HG03135 (cell line): Measurements from ENCODE around the gene MGP.

ENCODE experiments used
- ATAC-seq: cut with Tn5 transposase; IDR thresholded peaks from one replicate; pipeline ENCODE4 v1.9.1; 2021; ENCODE audit warnings: mild to moderate bottlenecking, moderate library complexity; ENCODE audit not compliant: unreplicated experiment

MGP gene

DNA sequence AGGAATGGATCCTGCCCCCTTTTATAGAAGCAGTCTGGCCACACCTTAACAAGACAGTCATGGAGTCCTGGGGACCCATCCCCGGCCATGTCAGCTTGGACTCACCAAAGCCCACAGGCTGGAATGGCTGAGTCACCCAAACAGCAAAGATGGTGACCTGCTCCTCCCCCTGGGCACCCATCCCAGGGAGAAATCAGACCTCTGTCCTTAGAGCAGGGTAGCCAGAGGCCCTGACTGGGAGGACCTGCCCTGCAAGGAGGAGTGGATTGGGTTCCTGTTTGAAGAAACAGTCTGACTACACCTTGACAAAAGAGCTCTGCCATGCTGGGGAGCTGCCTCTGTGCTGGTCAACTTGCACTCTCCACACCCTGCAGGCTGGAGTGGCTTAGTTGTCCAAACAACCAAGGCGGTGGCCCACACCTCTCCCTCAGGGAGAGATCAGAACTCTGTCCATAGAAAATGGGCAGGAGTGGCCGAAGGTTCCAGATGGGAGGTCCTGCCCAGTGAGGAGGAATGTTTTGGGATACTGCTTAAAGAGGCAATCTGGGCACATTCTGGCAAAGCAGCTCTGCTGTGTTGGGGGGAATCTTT lies 16.6 kb downstream of the MGP start:
- no peak for ATAC-seq

DNA sequence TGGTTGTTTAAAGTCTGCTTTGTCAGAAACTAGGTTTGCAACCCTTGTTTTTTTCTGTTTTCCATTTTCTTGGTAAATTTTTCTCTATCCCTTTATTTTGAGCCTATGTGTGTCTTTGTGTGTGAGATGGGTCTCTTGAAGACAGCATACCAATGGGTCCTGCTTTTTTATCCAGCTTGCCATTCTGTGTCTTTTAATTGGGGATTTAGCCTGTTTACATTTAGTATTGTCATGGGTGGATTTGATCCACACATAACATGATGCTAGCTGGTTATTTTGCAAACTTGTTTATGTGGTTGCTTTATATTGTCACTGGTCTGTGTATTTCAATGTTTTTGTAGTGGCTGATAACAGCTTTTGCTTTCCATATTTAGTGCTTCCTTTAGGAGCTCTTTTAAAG lies 25.2 kb downstream of the MGP start:
- ATAC-seq = no peak

DNA sequence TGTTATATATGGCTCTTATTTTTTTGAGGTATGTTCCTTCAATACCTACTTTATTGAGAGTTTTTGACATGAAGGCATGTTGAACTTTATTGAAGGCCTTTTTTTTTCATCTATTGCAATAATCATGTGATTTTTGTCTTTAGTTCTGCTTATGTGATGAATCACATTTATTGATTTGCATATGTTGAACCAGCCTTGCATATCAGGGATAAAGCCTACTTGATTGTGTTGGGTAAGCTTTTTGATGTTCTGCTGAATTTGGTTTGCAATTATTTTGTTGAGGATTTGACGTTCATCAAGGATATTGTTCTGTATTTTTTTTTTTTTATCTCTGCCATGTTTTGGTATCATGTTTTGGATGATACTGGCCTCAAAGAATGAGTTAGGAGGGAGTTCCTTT lies 27.1 kb downstream of the MGP start:
- ATAC-seq = no peak

DNA sequence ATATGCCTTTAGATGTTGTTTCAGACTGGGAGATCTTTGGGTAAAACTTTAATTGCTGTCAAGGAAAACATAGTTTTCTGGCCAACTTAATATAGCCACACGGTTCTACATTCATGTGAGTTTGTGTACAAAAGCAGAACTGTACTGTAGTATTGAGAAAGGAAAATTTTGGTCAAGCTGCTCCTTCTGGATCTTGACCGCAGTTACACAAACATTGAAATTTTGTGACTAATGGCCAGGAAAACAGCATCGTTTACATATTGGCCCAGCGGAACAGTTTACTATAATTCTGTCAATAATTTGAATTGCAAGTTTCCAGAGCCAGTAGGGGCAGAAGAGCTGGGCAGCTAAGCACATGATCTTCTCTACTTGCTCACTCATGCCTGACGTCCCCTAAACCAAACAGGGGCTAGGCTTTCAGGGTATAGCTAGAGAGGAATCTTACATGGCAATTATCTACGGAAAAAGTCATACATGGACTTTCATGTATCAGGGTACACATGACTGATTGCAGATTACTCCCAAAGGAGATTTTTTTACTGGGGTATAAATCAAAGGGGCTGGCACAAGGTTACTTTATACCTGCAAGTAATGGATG lies 31.0 kb downstream of the MGP start:
- ATAC-seq = no peak

DNA sequence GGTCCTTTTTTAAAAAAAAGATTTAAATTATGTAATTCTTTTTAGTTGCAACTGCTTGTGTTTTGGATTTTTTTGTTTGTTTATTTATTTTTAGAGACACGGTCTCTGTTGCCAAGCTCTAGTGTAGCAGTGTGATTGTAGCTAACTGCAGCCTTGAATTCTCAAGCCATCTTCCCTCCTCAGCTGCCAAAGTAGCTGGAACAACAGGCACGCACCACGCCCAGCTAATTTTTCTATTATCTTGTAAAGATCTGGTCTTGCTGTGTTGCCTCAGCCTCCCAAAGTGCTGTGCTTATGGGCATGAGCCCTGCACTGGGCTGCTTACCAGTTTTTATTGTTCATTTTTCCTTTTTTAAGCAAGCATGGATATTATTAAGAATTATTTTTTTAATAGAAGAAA lies 31.7 kb downstream of the MGP start:
- ATAC-seq = no peak

DNA sequence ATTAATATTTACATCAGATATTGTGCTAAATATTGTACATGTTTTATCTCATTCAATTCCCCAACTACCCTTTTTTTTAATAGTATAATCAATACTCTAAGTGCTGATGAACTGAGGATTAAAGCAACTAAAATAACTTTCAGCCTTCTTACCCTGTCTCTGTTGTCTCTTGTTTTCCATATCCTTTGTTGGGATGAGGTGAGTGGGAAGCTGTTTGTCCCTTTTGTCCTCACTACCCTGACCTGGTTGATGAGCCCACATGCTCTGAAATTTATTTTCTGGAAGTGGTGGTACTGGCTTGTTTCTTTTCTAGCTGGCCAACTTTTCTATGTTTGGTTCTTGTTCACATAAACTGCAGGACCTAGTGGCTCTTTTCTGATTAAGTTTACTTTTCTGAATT lies 32.8 kb downstream of the MGP start:
- no peak for ATAC-seq

DNA sequence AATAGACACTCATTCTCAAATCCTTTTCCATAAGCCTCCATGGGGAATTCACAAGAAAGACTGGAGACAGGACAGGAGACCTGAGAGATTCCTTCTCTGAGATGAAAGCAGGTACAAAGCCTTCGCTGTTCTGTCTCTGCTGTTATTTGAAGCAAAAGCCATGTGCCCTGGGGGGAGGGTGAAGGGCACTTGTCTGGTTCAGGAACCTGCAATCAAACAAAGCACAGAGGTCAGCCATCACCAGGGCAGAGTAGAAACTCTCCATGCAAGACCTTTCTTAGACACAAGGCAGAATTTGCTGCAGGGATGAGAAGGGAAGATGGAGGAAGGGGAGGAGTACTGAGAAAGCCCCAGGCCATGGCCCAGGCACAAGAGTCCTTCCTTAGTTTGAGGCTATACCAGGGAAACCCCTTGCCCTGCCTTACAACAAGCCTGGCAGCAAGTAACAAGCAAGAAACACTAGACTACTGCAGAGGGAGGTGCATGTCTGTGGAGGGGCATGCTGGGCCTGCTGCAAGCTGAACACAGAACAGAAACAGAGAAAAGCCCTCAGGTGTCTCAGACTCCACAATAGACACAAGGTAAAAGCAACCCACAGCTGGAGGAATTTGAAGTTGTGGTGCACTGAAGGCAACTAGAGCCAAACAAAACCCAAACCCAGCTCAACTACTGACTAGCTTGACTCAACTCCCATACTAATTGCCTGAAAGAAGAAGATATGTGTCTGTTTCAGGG lies 34.6 kb downstream of the MGP start:
- peak; percentile 54 for ATAC-seq

DNA sequence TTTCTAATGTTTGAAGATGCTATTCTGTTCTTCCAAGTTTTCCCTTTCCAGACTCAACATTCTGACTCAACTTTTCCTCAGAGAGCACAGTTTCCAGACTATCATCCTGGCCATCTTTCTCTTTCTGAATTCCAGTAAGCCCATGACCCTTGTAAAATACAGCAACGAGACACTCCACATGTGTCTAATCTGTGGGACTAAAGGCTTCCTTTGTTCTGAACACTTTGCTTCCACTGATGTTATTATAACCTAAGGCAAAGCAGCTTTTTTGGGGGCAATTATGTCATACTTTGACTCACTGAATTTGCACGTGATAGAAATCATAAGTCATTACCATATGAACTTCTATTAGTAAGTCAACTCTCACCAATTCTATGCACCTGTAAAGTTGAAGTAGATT lies 36.0 kb downstream of the MGP start:
- ATAC-seq = no peak

DNA sequence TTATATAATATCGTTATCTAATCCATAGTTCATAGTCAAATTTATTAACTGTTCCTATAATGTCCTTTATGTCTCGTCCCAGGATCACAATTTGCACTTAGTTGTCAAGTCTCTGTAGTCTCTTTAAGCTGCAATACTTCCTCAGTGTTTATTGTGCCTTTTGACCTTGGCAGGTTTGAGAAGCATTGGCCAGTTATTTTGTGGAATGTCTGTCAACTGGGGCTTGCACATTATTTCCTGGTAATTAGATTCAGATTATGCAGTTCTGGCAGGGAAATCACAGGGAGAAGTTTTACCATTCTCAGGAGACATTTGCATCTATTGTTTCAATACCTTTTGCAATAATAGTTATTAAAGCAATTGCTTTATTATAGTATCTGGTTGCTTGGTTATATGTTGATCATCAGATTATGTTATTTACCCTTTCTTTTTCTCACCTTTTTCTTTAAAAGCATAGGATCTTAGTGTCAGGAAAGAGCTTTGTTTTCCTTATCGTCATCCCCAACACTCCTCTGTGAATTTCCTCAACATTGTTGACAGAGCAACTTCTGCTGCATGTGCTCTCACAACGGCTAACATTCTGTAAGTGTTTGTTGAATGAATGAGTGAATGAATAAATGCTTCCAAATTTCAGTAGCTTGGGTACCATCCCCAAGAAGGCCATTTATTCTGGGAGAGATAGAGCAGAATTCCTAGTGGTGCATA lies 38.6 kb downstream of the MGP start:
- ATAC-seq = no peak

DNA sequence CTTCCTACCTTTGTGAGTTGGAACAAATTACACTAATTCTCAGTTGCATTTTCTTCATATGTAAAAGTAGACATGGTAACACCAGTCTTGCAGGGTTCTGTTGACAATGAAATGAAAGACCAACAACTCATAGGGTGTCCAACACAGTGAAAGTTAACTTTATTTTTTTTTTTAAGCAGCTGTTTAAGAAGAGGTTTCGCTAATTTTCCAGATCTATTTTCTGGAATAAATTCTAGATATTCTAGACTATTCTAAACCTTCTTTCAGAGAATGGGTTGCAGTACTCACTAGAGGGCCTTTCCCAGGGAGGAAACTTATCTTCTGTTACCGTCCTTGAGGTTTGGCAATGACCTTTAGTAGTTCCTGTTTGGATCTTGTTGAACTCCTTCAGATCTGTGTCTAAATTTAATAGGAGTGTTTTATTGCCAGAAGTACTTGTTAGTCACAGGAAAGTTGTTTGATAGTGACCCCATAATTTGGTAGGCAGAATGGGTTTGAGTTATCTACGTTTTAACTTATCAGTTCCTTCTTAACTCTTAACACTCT lies 39.5 kb downstream of the MGP start:
- no peak for ATAC-seq

DNA sequence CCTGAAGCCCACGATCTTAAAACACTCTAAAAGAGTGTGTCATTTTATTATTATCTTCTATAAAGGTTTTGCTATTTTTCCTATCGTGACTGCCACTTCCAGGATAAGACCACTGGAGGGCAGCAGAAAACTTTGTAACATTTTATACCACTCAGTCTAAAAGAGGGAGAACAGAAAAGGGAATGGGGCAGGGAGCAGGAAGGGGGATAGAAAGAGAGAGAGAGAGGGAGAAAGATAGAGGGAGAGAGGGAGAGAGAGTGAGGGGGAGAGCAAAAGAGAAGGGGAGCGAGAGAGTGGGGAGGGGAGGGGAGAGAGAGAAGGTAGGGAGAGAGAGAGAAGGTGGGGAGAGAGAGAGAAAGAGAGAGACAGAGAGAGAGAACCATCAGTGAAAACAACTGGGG lies 40.3 kb downstream of the MGP start:
- ATAC-seq = no peak

DNA sequence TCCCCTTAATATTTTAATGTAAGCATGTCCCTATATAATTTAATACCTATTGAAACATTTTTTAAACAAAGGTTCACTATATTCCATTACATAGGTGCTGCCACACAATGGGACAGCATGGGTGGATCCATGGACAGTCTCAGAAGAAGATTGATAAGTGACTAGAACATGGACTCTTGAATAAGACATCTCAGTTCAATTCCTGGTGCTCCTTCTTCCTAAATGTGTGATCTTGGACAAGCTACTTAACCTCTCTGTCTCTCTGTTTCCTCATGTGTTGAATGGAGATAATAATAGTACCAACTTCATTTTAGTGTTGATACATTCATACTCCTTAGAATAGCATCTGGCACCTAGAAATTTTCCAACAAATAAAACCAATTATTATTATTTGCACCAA lies 41.3 kb downstream of the MGP start:
- no peak for ATAC-seq

DNA sequence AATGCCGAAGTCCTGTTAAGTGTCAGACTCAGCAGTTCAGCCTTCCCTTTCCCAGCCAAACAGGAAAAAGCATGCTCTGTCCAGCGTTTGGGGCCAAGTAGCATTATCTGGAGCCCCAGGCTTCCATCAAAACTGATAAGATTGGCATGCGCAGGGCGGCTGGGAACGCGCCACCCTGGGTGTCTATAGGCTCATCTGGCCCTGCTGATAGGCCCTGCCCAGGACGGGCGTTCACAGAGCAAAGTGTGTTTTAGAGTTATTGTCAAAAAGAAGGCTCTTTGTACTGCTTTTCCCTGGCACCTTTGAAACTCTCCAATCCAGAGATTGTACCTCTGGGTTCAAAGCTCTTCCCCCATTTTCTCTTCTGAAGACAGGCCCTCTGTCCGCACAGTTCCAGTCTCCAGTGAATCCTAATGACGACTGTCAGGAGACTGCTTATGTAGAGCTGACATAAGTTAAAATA lies 42.2 kb downstream of the MGP start, which contains the start of gene ART4:
Gene ART4 (minus strand): TSS at position 102 of the 463 bp plus-strand sequence. CDS start 413 bp downstream, outside the sequence.
- no peak for ATAC-seq

DNA sequence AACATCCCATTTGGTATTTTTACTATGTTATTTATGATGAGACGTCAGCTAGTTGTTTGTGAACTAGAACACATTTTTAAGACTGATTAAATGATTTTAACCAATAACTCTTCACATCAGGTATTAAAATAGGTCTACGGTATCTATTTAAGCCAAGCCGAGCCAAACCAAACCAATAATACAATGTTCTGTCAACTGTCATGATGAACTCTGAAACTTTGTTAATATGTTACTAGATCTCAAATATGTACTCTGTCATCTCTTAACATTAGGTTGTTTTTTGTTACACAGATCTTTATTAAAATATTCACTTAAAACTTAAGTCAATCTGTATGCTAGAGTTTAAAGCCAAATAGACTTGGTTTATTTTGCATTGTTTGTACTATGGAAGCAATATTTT lies 43.3 kb downstream of the MGP start:
- ATAC-seq = no peak

DNA sequence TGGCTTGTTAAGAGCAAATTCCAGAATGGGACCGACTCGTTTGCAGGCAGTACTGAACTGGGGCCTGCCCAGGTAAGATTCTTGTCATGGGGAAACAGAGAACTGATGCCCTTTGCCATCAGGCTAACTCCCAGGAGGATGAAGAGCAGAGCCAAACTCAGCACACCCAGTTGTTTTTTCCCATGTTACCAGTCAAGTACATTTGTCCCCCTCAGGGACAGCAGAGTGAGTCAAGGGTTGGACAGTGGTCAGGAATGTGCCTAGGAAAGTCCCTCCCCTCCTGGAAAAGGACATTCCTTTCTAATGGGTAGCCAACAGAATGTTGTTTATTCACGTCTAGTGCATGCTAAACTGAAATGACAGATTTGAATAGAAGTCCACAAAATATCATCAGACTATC lies 43.9 kb downstream of the MGP start:
- ATAC-seq = no peak

DNA sequence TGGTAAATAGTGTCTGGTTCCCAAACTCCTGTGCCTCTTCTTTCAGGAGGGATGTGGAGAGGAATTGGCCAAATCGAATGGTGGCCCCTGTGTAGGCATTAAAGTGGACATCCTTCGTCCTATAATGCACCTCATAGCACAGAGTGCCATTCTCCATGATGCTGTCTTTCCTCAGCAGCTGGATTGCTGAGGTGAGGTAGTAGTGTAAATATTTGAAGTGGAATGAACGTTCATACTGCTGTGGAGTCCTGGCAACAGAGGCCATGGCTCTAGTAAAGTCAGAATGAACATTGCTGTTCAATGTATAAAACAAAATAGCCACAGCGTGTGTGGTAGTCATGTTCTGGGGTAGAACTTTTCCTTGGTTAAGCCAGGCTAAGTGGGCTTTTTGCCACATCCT lies 45.0 kb downstream of the MGP start:
- no peak for ATAC-seq

DNA sequence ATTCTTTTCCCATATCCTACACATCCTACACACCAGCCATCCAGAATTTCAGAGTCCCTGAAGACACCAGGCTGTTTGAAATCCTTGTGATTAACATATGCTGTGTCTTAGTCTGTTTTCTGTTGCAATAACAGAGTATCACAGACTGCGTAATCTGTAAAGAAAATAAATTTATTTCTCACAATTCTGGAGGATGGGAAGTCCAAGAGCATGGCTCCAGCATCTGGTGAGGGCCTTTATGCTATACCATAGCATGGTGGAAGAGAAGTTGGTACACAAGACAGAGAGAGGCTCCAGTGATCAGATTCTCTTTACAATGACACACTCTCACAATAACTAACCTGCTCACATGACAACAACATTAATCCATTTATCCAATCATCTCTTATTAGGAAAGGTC lies 46.4 kb downstream of the MGP start:
- ATAC-seq = no peak

DNA sequence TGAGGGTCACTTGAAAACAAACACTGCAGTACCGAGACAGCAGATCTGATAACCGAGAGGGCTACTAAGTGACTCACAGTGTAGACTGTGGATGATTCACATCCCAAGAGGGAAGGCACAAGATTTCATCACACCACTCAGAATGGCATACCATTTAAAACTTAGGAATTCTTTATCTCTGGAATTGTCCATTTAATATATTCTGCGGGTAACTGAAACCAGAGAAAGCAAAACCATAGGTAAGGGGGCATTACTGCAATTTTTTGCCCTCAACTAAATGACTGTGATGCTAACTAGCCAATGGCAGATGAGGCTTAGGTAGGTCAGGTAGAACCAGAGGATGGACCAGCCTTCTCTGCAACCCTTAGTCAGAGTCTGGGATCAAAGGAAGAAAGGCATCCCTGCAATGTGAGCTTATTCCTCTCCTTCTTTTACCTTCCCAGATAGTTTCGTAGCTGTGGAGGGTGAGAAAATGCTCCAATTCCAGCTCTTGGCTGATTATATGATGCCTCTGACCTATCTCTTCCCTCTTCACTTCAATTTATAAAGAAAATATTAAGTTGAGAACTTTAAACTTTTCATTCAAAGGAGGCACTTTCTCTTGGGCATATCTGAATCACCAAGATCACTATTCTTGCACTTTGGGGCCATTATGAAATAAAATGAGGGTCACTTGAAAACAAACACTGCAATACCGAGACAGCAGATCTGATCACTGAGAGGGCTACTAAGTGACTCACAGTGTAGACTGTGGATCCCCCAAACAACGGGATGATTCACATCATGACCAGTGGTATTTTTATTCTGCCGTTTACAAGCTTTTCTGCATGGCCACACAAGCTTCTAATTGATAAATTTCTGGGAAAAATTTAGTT lies 49.1 kb downstream of the MGP start:
- no peak for ATAC-seq

DNA sequence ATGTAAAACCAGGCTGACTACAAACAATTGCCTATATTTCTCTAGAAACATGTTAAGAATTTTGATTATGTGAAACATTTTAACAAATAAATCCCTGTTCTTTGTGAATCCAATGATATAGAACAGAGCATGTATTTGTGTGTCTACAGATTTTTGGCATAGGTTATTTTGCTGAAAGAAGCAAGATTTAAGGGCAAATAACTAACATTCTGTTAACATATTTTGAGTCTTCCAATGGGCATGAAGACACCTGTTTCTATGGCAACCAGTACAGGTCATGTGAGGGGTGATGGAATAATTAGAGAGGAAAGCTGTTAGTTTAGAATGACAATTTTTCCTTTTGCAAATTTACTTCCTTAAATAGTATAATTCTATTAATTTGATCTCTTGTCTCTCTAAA lies 51.1 kb downstream of the MGP start:
- ATAC-seq = no peak

DNA sequence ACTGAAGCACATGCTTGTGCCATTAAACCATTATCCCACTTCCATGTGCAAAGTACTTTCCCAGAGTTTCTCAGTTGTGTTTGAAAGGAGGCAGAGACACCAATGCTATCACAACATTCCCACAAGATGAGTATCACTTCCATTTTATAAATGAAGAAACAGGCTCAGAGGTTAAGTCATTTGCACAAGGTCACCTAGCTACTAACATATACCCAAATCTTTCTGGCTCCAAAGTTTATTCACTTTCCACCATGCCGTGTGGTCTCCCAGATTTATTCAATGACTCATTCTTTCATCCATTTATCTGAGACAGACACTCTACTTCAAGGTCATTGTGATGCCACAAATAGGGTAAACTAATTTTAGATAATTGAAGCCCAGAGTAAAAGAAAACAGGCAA lies 51.7 kb downstream of the MGP start:
- ATAC-seq = no peak

DNA sequence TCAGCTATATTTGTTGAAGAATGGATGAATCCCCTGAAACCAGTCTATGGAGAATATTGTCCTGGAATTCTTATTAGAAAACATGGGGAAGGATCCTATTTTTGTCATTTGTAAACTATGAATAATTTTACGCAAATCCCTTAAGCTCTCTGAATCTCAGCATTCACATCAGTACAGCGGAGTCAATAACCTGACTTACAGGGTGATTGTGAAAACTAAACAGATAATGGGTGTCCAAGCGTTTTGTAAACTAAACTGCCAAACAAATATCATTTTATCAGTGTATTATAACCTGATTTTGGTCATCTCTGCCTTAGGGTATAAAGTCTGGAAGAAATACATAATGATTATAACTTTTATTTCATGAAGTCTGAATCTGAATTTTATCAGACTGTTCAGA lies 52.3 kb downstream of the MGP start:
- no peak for ATAC-seq
